Right lobe of liver (tissue), 6 donors: ENCODE data around the gene TBX4. TPM values are rescaled to one million over a fixed set of nuclear protein-coding genes. Genes with fewer than 3 reads are reported as not detected.

ENCODE experiments used
- ATAC-seq, 4 donors: fragments of 200-7000 bp; cut with Tn5 transposase; one replicate each; pipeline ENCODE4 v1.9.1; 2020; ENCODE audit warnings: mild to moderate bottlenecking in 4 of 4, moderate library complexity in 4 of 4
- DNase-seq, 3 donors: peaks; one replicate each; pipeline ENCODE4 v3.0.0-alpha.2; 2020
- H3K27ac ChIP-seq, 3 donors: fragments of 200-600 bp; one replicate each; pipeline ENCODE4 v1.8.0; 2022
- H3K27me3 ChIP-seq, 2 donors: fragments of 200-600 bp; one replicate each; pipeline ENCODE4 v1.8.0; 2022
- H3K36me3 ChIP-seq, 4 donors: fragments of 200-600 bp; sonication (generic) in 1 of 4; one replicate each; pipeline versions ENCODE4 v1.5.1 to v1.8.0; 2017 to 2022; ENCODE audit warnings: control low read depth in 1 of 4
- H3K4me1 ChIP-seq, 4 donors: fragments of 200-600 bp; sonication (generic) in 1 of 4; one replicate each; pipeline versions ENCODE4 v1.5.1 to v1.8.0; 2017 to 2022; ENCODE audit warnings: control low read depth in 1 of 4
- H3K4me3 ChIP-seq, 3 donors: fragments of 200-600 bp; one replicate each; pipeline ENCODE4 v1.8.0; 2022
- H3K9me3 ChIP-seq, 4 donors: fragments of 200-600 bp; sonication (generic) in 1 of 4; one replicate each; pipeline versions ENCODE4 v1.5.1 to v1.8.0; 2017 to 2022; ENCODE audit warnings: control low read depth in 1 of 4
- POLR2A ChIP-seq: fragments of 450-650 bp; IDR thresholded peaks from one replicate; pipeline ENCODE4 v1.6.1; 2017; ENCODE audit warnings: antibody characterized with exemption, mild to moderate bottlenecking
- whole genome bisulfite sequencing: methylation state at CpG from one replicate; pipeline ENCODE4 v1.1.6; 2018; ENCODE audit warnings: low coverage, low lambda C conversion rate; ENCODE audit not compliant: insufficient coverage; ENCODE audit errors: missing lambda C conversion rate; 5-methylcytosine and 5-hydroxymethylcytosine counted together
- intact Hi-C, 2 donors: fragments of 100-400 bp; cut with DNase I; formaldehyde crosslinking; loops; one replicate each; pipeline versions ENCODE4 v1.11.2 to v1.14.1; 2022
- total RNA-seq, 6 experiments: library from RNA; depleted of rRNA in 2 of 6; stranded (reverse); fragments of >200 nt in 2 of 6; fragmentation: NEBNext Ultra II Directional in 3 of 6; extraction: Animal tissue kit (Norgen Biotek cat#: 25700) in 3 of 6; gene quantifications; one replicate each; pipeline versions ENCODE4 v1.1.0 to v1.2.4, GENCODE V29; 2016 to 2023
- TF ChIP-seq, protein P1 (sequence below), 4 donors: fragments of 200-600 bp in 3 of 4; fragments of 450-650 bp in 1 of 4; IDR thresholded peaks; one replicate each; pipeline versions ENCODE4 v1.5.1 to v1.8.0; 2016 to 2022; ENCODE audit warnings: antibody characterized with exemption in 4 of 4, mild to moderate bottlenecking in 2 of 4
- donor health status: DM: no; HTN: yes; CAD: no.
- donor health status: DM: no; HTN: no; CAD: no.
- donor health status: DM: no; HTN: no; CAD: no.
- donor health status: DM: no; HTN: yes; CAD: no.
- donor health status: DM: no; HTN: yes; CAD: no.

Gene TBX4
- total RNA-seq, 6 experiments from 2014 or later: not detected

DNA sequence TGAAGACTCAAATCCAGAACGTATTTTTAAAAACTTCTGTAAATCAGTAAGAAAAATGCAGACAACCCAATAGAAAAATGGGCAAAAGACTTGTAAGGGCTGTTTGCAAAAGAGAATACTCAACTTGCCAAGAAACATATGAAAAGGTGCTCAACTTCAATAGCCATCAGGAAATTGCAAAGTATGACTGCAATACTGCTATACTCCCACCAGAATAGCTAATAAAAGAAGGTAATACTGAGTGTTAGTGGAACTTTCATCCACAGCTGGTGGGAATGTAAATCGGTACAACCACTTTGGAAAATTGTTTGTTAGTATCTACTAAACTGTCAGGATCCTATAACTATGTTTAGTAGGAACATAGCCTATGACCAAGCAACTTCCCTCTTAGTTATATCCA, 48.1 kb downstream of the TBX4 start:
- no peaks in the 10 kb centered on the region for H3K9me3 ChIP-seq
- no peaks in the 10 kb centered on the region for H3K4me1 ChIP-seq
- TF ChIP-seq POLR2A: no peak
- TF ChIP-seq, protein P1, sequence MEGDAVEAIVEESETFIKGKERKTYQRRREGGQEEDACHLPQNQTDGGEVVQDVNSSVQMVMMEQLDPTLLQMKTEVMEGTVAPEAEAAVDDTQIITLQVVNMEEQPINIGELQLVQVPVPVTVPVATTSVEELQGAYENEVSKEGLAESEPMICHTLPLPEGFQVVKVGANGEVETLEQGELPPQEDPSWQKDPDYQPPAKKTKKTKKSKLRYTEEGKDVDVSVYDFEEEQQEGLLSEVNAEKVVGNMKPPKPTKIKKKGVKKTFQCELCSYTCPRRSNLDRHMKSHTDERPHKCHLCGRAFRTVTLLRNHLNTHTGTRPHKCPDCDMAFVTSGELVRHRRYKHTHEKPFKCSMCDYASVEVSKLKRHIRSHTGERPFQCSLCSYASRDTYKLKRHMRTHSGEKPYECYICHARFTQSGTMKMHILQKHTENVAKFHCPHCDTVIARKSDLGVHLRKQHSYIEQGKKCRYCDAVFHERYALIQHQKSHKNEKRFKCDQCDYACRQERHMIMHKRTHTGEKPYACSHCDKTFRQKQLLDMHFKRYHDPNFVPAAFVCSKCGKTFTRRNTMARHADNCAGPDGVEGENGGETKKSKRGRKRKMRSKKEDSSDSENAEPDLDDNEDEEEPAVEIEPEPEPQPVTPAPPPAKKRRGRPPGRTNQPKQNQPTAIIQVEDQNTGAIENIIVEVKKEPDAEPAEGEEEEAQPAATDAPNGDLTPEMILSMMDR (IDR thresholded peaks at IDR 0.05): no peak
- H3K27me3 ChIP-seq: no peaks in the 10 kb centered on the region
- H3K4me3 ChIP-seq: no peak overlapping the region
- intact Hi-C loops: no loop called here
- 75% methylated on average over 2 of the region's 2 CpGs for WGBS
- DNase-seq (no peak), ATAC-seq (no peak)
- no peaks in the 10 kb centered on the region for H3K36me3 ChIP-seq
- H3K27ac ChIP-seq: no peak overlapping the region

DNA sequence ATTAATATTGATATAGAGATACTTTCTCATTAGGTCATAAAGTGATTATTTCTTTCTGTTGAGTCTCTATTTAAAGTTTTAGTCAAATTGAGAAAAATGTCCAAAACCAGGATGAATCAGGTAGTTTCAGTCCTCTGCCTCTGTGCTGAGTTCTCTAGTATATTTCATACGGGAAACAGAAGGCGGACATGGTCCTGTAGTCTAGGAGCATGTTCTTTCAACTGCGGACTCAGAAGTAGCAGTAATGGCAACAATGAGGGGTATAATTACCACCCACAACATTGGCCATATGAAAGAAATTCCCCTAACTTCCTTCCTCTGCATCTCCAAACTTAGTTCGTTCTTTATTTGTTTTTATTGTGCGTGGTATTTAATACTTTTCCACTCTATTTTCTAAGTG, 50.1 kb downstream of the TBX4 start:
- no peaks in the 10 kb centered on the region for H3K27me3 ChIP-seq
- ATAC-seq: no peak
- no peak overlapping the region for H3K4me3 ChIP-seq
- no peak overlapping the region for H3K27ac ChIP-seq
- H3K4me1 ChIP-seq: no peaks in the 10 kb centered on the region
- H3K9me3 ChIP-seq: no peaks in the 10 kb centered on the region
- 83% methylated on average over 5 of the region's 5 CpGs for WGBS
- no peak for DNase-seq
- intact Hi-C loops: no loop called here
- TF ChIP-seq, protein P1 (IDR thresholded peaks at IDR 0.05): no peak
- no peak for TF ChIP-seq POLR2A
- no peaks in the 10 kb centered on the region for H3K36me3 ChIP-seq

DNA sequence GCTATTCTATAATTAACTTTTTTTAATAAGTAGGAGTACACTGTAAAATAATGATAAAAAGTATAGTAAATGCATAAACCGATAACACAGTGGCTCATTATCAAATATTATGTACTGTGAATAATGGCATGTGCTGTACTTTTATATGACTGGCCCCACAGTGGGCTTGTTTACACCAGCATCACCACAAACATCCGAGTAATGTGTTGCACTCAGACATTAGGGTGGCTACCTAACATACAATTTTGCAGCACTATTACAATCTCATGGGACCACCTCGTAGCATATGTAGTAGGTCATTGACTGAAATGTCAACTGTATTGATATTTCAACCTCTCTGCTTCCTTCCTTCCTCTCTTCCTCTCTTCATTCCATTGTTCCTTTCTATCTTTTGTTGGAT, 51.7 kb downstream of the TBX4 start:
- WGBS: 40% methylated on average over 2 of the region's 3 CpGs
- TF ChIP-seq, protein P1 (IDR thresholded peaks at IDR 0.05): no peak
- TF ChIP-seq POLR2A: no peak
- no peak overlapping the region for H3K4me3 ChIP-seq
- H3K4me1 ChIP-seq: no peaks in the 10 kb centered on the region
- intact Hi-C loops: no loop called here
- H3K27me3 ChIP-seq: no peaks in the 10 kb centered on the region
- no peaks in the 10 kb centered on the region for H3K36me3 ChIP-seq
- ATAC-seq: no peak
- H3K27ac ChIP-seq: no peak overlapping the region
- no peak for DNase-seq
- H3K9me3 ChIP-seq: no peaks in the 10 kb centered on the region

DNA sequence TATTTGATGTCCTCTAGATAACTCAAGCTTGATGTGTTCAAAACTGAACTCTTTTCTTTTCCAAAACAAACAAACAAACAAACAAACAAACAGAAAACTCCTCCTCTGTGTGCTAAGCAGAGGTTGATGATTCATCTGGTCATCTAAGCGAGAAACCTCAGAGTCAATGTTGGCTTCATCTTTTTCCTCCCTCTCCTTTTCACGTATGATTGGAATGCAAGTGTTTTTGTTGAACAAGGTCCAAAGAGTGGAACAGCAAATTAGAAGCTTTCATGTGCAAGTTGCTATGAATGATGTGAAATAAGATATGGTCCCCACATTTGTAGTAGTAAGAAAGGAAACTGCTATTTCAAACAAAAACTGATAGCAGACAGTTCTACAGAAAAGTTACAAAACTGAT, 52.5 kb downstream of the TBX4 start:
- Histone ChIP-seq H3K4me1 (no peaks in the 10 kb centered on the region), H3K27ac (no peak overlapping the region), H3K4me3 (no peak overlapping the region), H3K9me3 (no peaks in the 10 kb centered on the region), H3K27me3 (no peaks in the 10 kb centered on the region), H3K36me3 (no peaks in the 10 kb centered on the region)
- TF ChIP-seq POLR2A: no peak
- TF ChIP-seq, protein P1 (IDR thresholded peaks at IDR 0.05): no peak
- ATAC-seq (no peak), DNase-seq (no peak)
- intact Hi-C loops: no loop called here
- 63% methylated on average over 2 of the region's 2 CpGs for WGBS
